Inferior parietal cortex (tissue), 1 donor: ENCODE results near the gene MAP3K3.

ENCODE experiments used
- DNase-seq: peaks from one replicate; pipeline ENCODE4 v3.0.0-alpha.2; 2016; ENCODE audit errors: extremely low spot score

MAP3K3 gene

GRCh38 chr17:63622574-63623390, 565 bp downstream of the MAP3K3 start:
- DNase-seq = peak; percentile 25

DNA sequence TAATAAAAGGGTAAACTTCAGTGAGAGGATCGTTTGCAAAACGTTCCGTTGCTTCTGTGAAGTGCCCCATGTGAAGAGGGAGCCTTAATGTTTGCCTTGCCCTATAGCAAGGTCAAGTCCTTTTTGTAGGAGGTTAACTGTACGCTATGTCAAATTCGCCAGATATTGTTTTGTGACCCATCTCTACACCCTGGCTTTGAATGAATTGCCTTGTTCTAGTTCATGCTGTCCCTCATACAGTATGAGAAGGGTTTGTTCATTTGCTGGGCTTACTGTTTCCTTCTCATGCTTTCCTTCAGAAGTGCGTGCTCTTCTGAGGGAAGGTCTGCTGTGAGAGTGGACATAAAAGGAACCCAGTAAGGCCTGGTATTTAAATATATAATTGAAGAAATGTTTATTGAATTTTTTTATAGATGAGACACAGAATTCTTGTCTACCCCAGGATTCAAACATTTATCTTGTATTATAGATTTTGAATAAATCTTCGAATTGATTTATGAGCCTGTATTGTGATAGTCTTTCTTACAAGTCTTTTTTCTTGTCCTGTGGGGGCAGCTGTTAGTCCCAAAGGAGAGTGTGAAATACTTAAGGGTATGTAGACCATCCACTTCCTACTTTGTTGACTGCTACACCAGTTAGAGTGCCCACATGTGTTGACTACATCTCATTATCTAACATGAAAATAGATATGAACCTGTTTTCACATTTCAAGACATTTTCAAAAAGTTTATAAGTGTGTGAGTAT, 1.7 kb downstream of the MAP3K3 start:
- DNase-seq = no peak

DNA sequence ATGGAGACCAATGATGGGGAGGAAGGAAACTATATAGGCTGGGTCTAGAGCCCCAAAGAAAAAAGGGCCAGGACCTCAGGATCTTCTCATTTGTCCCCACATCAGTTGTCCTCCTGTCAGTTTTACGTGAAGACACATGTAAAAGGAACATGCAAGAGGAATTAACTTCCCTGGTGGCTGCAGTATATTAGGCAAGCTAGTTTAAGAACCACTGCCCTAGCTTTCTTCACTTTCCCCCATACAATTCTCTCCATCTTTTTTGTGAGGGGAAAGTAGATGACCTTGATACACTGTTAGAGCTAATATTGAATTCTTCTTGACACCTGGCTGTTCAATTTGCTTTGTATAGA, 2.3 kb downstream of the MAP3K3 start:
- no peak for DNase-seq

DNA sequence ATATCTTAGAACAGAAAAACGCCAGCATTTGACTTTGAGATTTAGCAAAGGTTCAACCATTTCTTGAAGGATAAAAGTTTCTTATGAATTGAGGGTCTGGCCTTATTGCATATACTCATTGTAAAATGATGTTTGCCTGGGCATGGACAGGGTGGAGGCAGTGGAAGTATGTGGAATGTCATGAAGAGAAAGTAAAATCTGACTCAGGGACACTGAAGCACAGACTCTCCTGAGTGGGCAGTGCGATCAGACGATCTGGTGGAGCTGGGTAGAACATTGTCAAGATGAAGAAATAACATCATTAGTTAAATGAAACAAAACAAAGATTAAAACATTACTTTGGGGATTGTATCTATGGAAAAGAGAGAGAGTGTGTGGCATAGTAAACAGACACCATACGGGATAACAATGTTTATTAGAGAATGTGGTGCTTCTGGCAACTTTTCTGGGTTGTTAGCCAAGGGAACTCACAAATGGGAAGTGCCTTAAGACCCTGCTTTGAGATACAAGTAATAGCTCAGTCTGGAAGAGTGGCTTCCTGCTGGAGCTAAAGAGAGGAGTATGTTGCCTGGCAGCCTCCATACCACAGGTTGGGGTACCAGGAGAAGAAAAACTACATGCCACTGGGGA, 4.4 kb downstream of the MAP3K3 start:
- DNase-seq = no peak

DNA sequence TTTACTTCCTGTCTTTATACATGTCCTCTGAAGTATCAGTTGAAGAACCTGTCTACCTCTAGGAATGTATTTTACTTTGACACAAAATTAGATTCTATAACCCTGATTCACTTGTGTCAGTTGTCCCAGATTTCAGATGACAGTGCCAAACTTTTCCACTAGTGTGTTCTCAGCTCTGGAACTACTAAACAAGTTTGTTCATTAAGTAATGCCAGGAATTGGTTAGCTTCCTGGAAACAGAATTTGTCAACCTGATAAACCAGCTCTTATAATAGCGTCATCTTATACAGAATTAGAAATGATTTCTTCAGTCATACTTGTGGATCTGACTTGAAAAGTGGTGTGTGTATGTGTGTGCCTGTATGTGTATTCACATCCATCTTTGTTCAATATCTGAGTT, 7.4 kb downstream of the MAP3K3 start:
- no peak for DNase-seq

GRCh38 chr17:63631062-63631461, 8.8 kb downstream of the MAP3K3 start:
- no peak for DNase-seq

DNA sequence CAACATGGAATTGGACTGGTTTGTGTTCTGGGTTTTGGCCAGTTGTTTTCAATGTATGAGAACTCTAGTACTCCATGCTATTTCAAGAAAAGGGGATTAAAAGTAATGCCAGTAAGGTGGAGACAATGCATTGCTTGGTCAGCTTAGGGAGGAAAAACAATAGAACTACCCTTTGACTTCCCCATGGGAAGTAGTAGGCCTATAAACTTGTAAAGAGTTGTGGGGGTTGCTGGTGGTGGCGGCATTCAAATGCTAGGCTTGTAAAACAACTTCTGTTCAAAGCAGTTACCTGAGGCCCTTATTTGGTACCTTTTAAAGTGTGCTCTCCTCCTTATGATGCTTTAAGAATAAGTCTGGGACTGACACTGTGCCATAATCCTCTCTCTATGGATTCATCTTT, 9.4 kb downstream of the MAP3K3 start:
- DNase-seq = no peak

- DNase-seq = no peak
Measured at GRCh38 chr17:63633742-63634141, 11.5 kb downstream of the MAP3K3 start.

GRCh38 chr17:63634163-63634562, 11.9 kb downstream of the MAP3K3 start:
- no peak for DNase-seq

DNA sequence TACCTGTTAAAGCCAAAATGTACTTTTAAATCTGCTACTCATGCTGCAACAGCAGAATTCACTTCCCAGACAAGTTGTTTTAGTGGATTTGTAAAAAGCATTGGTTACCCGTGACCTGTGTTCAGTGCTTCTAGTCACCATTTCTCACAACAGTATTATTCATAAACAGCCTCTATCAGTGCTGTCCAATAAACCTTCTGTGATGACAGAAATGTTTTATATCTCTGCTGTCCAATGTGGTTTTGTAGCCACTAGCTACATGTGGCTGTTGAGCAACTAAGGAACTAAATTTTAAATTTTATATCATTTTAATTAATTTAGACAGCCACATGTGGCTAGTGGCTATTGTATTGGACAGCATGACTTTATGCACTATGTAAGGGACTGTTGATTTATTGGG, 12.6 kb downstream of the MAP3K3 start:
- DNase-seq = no peak

GRCh38 chr17:63635290-63635689, 13.1 kb downstream of the MAP3K3 start:
- no peak for DNase-seq

- DNase-seq = peak; percentile 14
Measured at GRCh38 chr17:63635787-63636186, 13.6 kb downstream of the MAP3K3 start.

GRCh38 chr17:63639125-63639524, 16.9 kb downstream of the MAP3K3 start:
- no peak for DNase-seq

- no peak for DNase-seq
Measured at GRCh38 chr17:63640038-63640437, 17.8 kb downstream of the MAP3K3 start.

- DNase-seq = no peak
Measured at GRCh38 chr17:63641692-63642448, 19.7 kb downstream of the MAP3K3 start.

DNA sequence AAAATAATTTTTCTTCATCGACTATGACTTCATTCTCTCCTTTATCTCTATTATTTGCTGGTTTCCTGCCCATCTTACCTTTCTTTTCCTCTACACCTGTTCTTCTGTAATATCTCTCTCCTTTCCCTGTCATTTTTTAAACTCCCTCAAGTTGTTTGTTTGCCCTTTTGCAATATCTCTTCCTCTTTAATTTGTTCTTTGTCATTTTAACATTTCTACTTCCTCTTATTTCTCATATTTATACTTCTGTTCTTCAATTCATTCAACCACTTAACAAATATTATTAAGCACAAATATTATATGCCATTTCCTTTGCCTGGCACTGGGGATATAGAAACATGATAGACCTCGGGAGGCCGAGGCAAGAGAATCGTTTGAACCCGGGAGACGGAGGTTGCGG, 22.6 kb downstream of the MAP3K3 start:
- no peak for DNase-seq

DNA sequence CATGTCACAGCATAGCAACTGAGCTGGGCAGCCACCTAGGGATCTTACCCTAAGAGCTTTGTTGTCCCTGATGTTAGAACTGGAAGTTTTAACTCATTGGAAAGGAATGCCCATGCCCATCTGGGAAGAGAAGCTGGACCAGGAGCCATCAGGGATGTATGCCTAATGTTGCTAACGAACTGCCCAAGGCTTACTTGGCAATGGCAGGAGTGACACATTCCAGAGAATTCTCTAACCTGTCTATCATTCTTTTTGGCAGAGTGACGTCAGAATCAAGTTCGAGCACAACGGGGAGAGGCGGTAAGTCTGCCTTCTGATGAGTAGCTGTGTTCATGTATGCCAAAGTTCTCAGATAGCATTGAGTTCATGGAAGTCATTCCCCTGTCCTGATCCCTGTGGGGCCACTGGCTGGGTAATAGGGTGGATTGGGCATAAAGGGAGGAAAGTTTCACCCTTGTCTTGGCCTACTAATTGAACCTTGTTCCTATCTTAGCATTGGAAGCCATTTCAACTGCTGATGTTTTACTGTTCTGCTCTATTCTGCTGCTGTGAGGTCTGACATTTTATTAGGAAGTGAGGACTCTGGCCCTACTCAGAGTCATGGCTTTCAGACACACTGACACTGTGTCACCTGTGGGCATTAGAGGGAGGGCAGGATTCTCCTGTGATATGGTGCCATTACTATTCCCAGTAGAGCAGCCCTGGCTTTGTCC, 23.7 kb downstream of the MAP3K3 start:
- no peak for DNase-seq

- no peak for DNase-seq
Measured at GRCh38 chr17:63646488-63646806, 24.2 kb downstream of the MAP3K3 start.

DNA sequence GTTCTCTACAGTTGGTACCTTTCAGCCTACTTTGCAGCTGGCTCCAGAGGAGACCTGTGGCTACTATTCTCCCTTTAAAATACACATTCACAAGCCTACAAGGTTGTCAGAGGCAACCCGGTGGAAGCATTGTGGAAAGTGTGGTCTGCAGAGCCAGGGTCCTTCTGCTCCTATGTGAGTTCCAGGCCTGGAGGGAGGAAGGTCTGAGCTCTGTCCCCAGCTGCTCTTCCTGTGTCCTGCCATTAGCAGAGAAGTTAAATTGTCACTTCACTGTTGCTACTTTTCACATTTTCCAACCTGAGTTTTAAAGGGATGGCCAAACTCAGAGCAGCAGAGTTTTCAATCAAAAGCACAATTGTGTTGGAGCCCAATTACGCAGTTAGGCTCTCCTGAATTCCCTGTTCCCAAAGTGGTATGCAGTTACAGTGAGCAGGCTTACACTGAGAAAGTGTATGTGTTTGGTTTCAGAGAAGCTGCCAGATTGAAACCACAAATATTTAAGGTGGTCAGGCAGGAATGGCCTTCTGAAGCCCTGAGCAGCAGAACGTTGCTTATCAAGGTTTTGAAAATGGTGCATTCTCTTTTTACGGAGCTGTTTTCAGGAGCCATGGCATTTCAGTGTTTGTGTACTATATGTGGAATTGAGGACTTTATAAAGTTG, 25.0 kb downstream of the MAP3K3 start:
- DNase-seq = no peak

DNA sequence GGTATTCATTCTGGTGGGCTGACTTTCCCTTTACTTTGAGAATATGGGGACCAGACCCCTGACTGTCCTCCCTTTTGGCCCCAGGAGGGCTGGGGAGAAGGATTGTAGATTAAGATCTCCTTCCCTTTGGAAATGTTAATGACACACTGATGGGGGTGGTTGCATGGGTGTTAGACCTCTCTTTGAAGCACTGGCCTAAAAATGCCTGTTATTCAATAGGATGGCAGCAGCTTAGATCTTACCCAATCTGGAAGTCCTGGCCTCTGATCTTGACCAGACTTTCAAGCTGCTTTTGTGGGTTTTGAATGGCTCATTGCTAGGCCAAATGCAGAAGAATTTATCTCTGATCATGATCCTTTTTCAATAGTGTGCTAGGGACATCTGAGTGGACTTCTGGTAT, 25.7 kb downstream of the MAP3K3 start:
- no peak for DNase-seq

DNA sequence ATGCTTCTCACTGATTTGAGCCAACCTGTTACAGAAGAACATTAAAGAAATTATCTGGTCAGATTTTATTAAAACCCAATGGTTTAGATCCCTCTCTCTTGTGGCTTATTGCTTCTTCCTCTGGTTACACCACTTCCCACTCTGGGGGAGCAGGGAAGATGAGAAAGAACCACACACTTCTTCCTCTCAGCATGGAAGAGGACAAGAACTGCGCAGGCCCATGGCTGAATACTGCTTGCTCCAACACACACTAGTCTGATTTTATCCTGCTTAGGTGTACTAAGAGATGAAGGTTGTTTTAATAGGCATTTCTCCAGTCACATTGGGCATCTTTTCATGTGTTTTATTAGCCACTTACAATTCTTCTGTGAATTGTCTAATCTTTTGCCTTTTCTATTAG, 27.6 kb downstream of the MAP3K3 start:
- DNase-seq = no peak
